HEK293T (cell line): ENCODE data around the gene NPAS3.

Experiments used
- CTCF ChIA-PET: fragments of 350-600 bp; formaldehyde crosslinking; extraction: SDS; loops from one replicate; lab custom pipeline; 2021; ENCODE audit warnings: antibody characterized with exemption, inconsistent platforms; lab: Yijun Ruan, JAX
- POLR2A ChIA-PET: fragments of 350-600 bp; formaldehyde crosslinking; extraction: SDS; loops from one replicate; lab custom pipeline; 2020; ENCODE audit warnings: antibody characterized with exemption, inconsistent platforms; lab: Yijun Ruan, JAX
- DNase-seq: peaks from one replicate; pipeline ENCODE4 v3.0.0; 2012; ENCODE audit warnings: mixed read lengths; ENCODE audit errors: extremely low spot score
- ARNT ChIP-seq: fragments of 450-650 bp; IDR thresholded peaks from 2 replicates; pipeline ENCODE4 v1.6.1; 2017; ENCODE audit warnings: mild to moderate bottlenecking
- BHLHE40 ChIP-seq: fragments of 450-650 bp; IDR thresholded peaks from 2 replicates; pipeline ENCODE4 v1.6.1; 2016; ENCODE audit warnings: mild to moderate bottlenecking, moderate library complexity, borderline replicate concordance
- CTBP1 ChIP-seq: fragments of 450-650 bp; IDR thresholded peaks from 2 replicates; pipeline ENCODE4 v1.6.1; 2016; ENCODE audit warnings: borderline replicate concordance
- ELF4 ChIP-seq: fragments of 450-650 bp; IDR thresholded peaks from 2 replicates; pipeline ENCODE4 v1.6.1; 2017; ENCODE audit warnings: antibody characterized with exemption
- FOXA1 ChIP-seq: fragments of 450-650 bp; IDR thresholded peaks from 2 replicates; pipeline ENCODE4 v1.6.1; 2016; ENCODE audit warnings: mild to moderate bottlenecking
- FOXK2 ChIP-seq: fragments of 450-650 bp; IDR thresholded peaks from 2 replicates; pipeline ENCODE4 v1.6.1; 2016; ENCODE audit warnings: mild to moderate bottlenecking
- FOXM1 ChIP-seq: fragments of 450-650 bp; IDR thresholded peaks from 2 replicates; pipeline ENCODE4 v1.6.1; 2017; ENCODE audit warnings: mild to moderate bottlenecking, borderline replicate concordance
- HDGF ChIP-seq: fragments of 450-650 bp; IDR thresholded peaks from 2 replicates; pipeline ENCODE4 v1.6.1; 2017; ENCODE audit warnings: antibody characterized with exemption, borderline replicate concordance
- L3MBTL2 ChIP-seq: fragments of 450-650 bp; conservative IDR thresholded peaks from 2 replicates; pipeline ENCODE4 v1.6.1; 2016; ENCODE audit warnings: mild to moderate bottlenecking
- LEF1 ChIP-seq: fragments of 450-650 bp; IDR thresholded peaks from 2 replicates; pipeline ENCODE4 v1.6.1; 2017; ENCODE audit warnings: mild to moderate bottlenecking, borderline replicate concordance
- NFRKB ChIP-seq: fragments of 450-650 bp; IDR thresholded peaks from 2 replicates; pipeline ENCODE4 v1.6.1; 2016; ENCODE audit warnings: mild to moderate bottlenecking, moderate library complexity
- PKNOX1 ChIP-seq: fragments of 450-650 bp; IDR thresholded peaks from 2 replicates; pipeline ENCODE4 v1.6.1; 2016
- SP1 ChIP-seq: fragments of 450-650 bp; IDR thresholded peaks from 2 replicates; pipeline ENCODE4 v1.6.1; 2017
- SUZ12 ChIP-seq: fragments of 450-650 bp; IDR thresholded peaks from 2 replicates; pipeline ENCODE4 v1.6.1; 2016; ENCODE audit warnings: mild to moderate bottlenecking
- TARDBP ChIP-seq: fragments of 450-650 bp; IDR thresholded peaks from 2 replicates; pipeline ENCODE4 v1.6.1; 2016
- ZNF384 ChIP-seq: fragments of 450-650 bp; IDR thresholded peaks from 2 replicates; pipeline ENCODE4 v1.6.1; 2016

Gene NPAS3

GRCh38 chr14:33576014-33576413 lies 637.3 kb downstream of the NPAS3 start:
- TF ChIP-seq TARDBP (no peak), ELF4 (no peak), NFRKB (no peak), ARNT (no peak), SUZ12 (no peak), FOXM1 (no peak), BHLHE40 (no peak), FOXA1 (no peak), CTBP1 (no peak), ZNF384 (no peak), LEF1 (no peak), PKNOX1 (no peak), SP1 (no peak), HDGF (no peak)
- ChIA-PET CTCF (interaction anchor here (1.3 kb wide), 1 partner anchor 217 kb away, joined by 5 read pairs; no protein-coding TSS in a partner anchor), POLR2A (no interaction called here)
- DNase-seq, result no peak

GRCh38 chr14:33578461-33579216 lies 640.0 kb downstream of the NPAS3 start:
- ChIA-PET CTCF (no interaction called here), POLR2A (no interaction called here)
- DNase-seq, result no peak
- TF ChIP-seq FOXA1, result no peak
- no peak for TF ChIP-seq TARDBP
- TF ChIP-seq NFRKB, result no peak
- TF ChIP-seq HDGF, result no peak
- TF ChIP-seq FOXK2, result no peak
- no peak for TF ChIP-seq L3MBTL2
- TF ChIP-seq SUZ12, result no peak

GRCh38 chr14:33580231-33580749 lies 641.6 kb downstream of the NPAS3 start:
- ChIA-PET CTCF (interaction anchor here (0.7 kb wide), 1 partner anchor 720 kb away, joined by 4 read pairs; no protein-coding TSS in a partner anchor), POLR2A (no interaction called here)
- TF ChIP-seq TARDBP (no peak), FOXK2 (no peak), ELF4 (no peak), L3MBTL2 (no peak)
- no peak for DNase-seq

GRCh38 chr14:33580841-33581240 lies 642.2 kb downstream of the NPAS3 start:
- ChIA-PET POLR2A (no interaction called here), CTCF (no interaction called here)
- TF ChIP-seq LEF1 (no peak), PKNOX1 (no peak), ELF4 (no peak), ZNF384 (no peak), NFRKB (no peak), CTBP1 (no peak), FOXA1 (no peak)
- DNase-seq, result no peak

- DNase-seq, result no peak
- ChIA-PET POLR2A (no interaction called here), CTCF (no interaction called here)
- TF ChIP-seq PKNOX1, result no peak
These were observed 646.0 kb downstream of the NPAS3 start for GRCh38 chr14:33584697-33585096.

GRCh38 chr14:33586806-33587205 lies 648.1 kb downstream of the NPAS3 start:
- no peak for TF ChIP-seq PKNOX1
- TF ChIP-seq LEF1, result no peak
- TF ChIP-seq ELF4, result no peak
- TF ChIP-seq TARDBP, result no peak
- TF ChIP-seq FOXA1, result no peak
- TF ChIP-seq ARNT, result no peak
- no peak for TF ChIP-seq FOXM1
- TF ChIP-seq BHLHE40, result no peak
- TF ChIP-seq SP1, result no peak
- no peak for TF ChIP-seq FOXK2
- no peak for TF ChIP-seq ZNF384
- ChIA-PET POLR2A (no interaction called here), CTCF (no interaction called here)
- DNase-seq, result no peak

GRCh38 chr14:33587791-33588190 lies 649.1 kb downstream of the NPAS3 start:
- CTCF ChIA-PET, result no interaction called here

More at GRCh38 chr14:33587791-33588190, 649.1 kb downstream of the NPAS3 start:
- POLR2A ChIA-PET, result no interaction called here
- TF ChIP-seq TARDBP (no peak), NFRKB (no peak), FOXK2 (no peak), ARNT (no peak), SP1 (no peak), L3MBTL2 (no peak), LEF1 (no peak)
- no peak for DNase-seq
